GM23338 (cell line): ENCODE results near the gene SMARCA2. TPM values are rescaled to one million over a fixed set of nuclear protein-coding genes. Genes with fewer than 3 reads are reported as not detected.

ENCODE experiments used
- ATAC-seq: fragments of 200-7000 bp; cut with Tn5 transposase; 3 replicates; pipeline ENCODE4 v1.9.1; 2020
- DNase-seq: peaks from one replicate; pipeline ENCODE4 v3.0.0-alpha.2; 2015; ENCODE audit warnings: low spot score
- H2AFZ ChIP-seq: fragments of 200-600 bp; sonication (generic); 2 replicates; pipeline ENCODE4 v1.8.0; 2016; ENCODE audit warnings: antibody characterized with exemption, mild to moderate bottlenecking, moderate library complexity
- H3F3A ChIP-seq: fragments of 200-600 bp; sonication (generic); replicated peaks from 2 replicates; pipeline ENCODE4 v1.8.0; 2017; ENCODE audit warnings: antibody characterized with exemption, mixed run types, low read depth
- H3K27ac ChIP-seq: fragments of 200-600 bp; sonication (generic); 2 replicates; pipeline ENCODE4 v1.6.1; 2016; ENCODE audit warnings: low read depth
- H3K27me3 ChIP-seq: fragments of 200-600 bp; sonication (generic); 2 replicates; pipeline ENCODE4 v1.8.0; 2016; ENCODE audit warnings: mild to moderate bottlenecking, mixed run types, moderate library complexity; ENCODE audit not compliant: insufficient read depth
- H3K36me3 ChIP-seq: fragments of 200-600 bp; sonication (generic); 2 replicates; pipeline ENCODE4 v1.8.0; 2016; ENCODE audit warnings: mild to moderate bottlenecking; ENCODE audit not compliant: insufficient read depth
- H3K4me1 ChIP-seq: fragments of 200-600 bp; sonication (generic); 2 replicates; pipeline ENCODE4 v1.8.0; 2016; ENCODE audit warnings: mild to moderate bottlenecking, moderate library complexity; ENCODE audit not compliant: insufficient read depth
- H3K4me2 ChIP-seq: fragments of 200-600 bp; sonication (generic); 2 replicates; pipeline ENCODE4 v1.7.1; 2017; ENCODE audit warnings: mixed run types
- H3K4me3 ChIP-seq: fragments of 200-600 bp; sonication (generic); 2 replicates; pipeline ENCODE4 v1.6.1; 2016; ENCODE audit warnings: mixed run types
- H3K79me2 ChIP-seq: fragments of 200-600 bp; sonication (generic); replicated peaks from 2 replicates; pipeline ENCODE4 v1.8.0; 2017; ENCODE audit warnings: mild to moderate bottlenecking; ENCODE audit not compliant: insufficient read depth
- H3K9me2 ChIP-seq: fragments of 200-600 bp; sonication (generic); 2 replicates; pipeline ENCODE4 v1.8.0; 2017; ENCODE audit not compliant: insufficient read depth
- H4K20me1 ChIP-seq: fragments of 200-600 bp; sonication (generic); replicated peaks from 2 replicates; pipeline ENCODE4 v1.8.0; 2017; ENCODE audit warnings: mild to moderate bottlenecking; ENCODE audit not compliant: insufficient read depth
- H3K27ac Mint-ChIP-seq: 2 replicates; pipeline ENCODE4 v1.8.0; 2020; ENCODE audit warnings: inconsistent platforms, mild to moderate bottlenecking, moderate library complexity, mixed read lengths
- H3K27me3 Mint-ChIP-seq: 3 replicates; pipeline ENCODE4 v1.8.0; 2022; ENCODE audit warnings: low read depth, mild to moderate bottlenecking, moderate library complexity, mixed read lengths, inconsistent platforms; ENCODE audit not compliant: insufficient read depth, poor library complexity
- H3K36me3 Mint-ChIP-seq: 3 replicates; pipeline ENCODE4 v1.8.0; 2021; ENCODE audit warnings: low read depth, mild to moderate bottlenecking, inconsistent platforms, moderate library complexity, mixed read lengths
- H3K4me1 Mint-ChIP-seq: 3 replicates; pipeline ENCODE4 v1.8.0; 2020; ENCODE audit warnings: mild to moderate bottlenecking, inconsistent platforms, mixed read lengths
- H3K4me3 Mint-ChIP-seq: 3 replicates; pipeline ENCODE4 v1.8.0; 2021; ENCODE audit warnings: moderate library complexity, mild to moderate bottlenecking, inconsistent platforms, mixed read lengths
- H3K9me3 Mint-ChIP-seq: 3 replicates; pipeline ENCODE4 v1.8.0; 2020; ENCODE audit warnings: moderate library complexity, mild to moderate bottlenecking, inconsistent platforms, mixed read lengths
- JUNB ChIP-seq: IDR thresholded peaks from one replicate; pipeline ENCODE4 v1.6.1; 2016; ENCODE audit warnings: antibody characterized with exemption; ENCODE audit not compliant: unreplicated experiment
- NANOG ChIP-seq: IDR thresholded peaks from 2 replicates; pipeline ENCODE4 v1.6.1; 2016; ENCODE audit warnings: antibody characterized with exemption, borderline replicate concordance
- ZNF114 ChIP-seq: fragments of 250-450 bp; sonication (Bioruptor Pico); IDR thresholded peaks from 2 replicates; pipeline ENCODE4 v1.5.0; 2020; ENCODE audit warnings: mild to moderate bottlenecking, moderate library complexity
- polyA plus RNA-seq: library from polyadenylated mRNA; unstranded; fragments of >200 nt; fragmentation: Nextera tagmentation; extraction: Ambion mirVana; gene quantifications from 2 replicates; pipeline ENCODE4 v1.2.1, GENCODE V29; 2016
- total RNA-seq: library from RNA; depleted of rRNA; stranded (reverse); fragments of >200 nt; shearing (Covaris generic); gene quantifications from 2 replicates; pipeline ENCODE4 v1.2.3, GENCODE V29; 2014
- TF ChIP-seq, protein P1 (sequence below), 2 experiments: fragments of 200-600 bp in 1 of 2; sonication (generic) in 1 of 2; conservative IDR thresholded peaks; 2 replicates each; pipeline versions ENCODE4 v1.5.1 to v1.6.1; 2016 to 2017; ENCODE audit warnings: antibody characterized with exemption in 2 of 2, low read depth in 2 of 2, mild to moderate bottlenecking in 2 of 2, moderate library complexity in 1 of 2
- TF ChIP-seq, protein P2 (sequence below): IDR thresholded peaks from 2 replicates; pipeline ENCODE4 v1.6.1; 2016; ENCODE audit warnings: antibody characterized with exemption

The SMARCA2 gene
- total and polyA plus RNA-seq, 2 experiments from 2014 or later, result 21.7 to 21.9 TPM

DNA sequence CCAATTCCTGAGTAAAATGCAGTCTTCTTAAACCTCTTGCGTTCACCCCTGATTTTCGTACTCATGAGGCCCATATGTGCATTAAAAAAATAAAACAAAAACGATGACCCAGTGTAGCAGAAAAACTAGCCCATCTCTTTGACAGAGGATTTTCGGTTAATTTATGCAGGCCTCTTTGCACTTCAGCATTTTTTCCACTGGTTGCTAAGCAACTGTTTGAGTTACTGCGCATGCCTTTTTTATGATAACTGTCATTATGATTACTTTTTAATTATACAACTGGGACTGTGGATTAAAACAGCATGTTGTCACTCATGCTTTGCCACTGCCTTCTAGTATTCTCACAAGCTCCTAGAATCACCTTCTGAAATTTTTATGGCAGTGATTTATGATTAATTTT, 165.0 kb downstream of the SMARCA2 start:
- no peak for TF ChIP-seq ZNF114 (CRISPR knock-in tag)
- TF ChIP-seq, protein P1, sequence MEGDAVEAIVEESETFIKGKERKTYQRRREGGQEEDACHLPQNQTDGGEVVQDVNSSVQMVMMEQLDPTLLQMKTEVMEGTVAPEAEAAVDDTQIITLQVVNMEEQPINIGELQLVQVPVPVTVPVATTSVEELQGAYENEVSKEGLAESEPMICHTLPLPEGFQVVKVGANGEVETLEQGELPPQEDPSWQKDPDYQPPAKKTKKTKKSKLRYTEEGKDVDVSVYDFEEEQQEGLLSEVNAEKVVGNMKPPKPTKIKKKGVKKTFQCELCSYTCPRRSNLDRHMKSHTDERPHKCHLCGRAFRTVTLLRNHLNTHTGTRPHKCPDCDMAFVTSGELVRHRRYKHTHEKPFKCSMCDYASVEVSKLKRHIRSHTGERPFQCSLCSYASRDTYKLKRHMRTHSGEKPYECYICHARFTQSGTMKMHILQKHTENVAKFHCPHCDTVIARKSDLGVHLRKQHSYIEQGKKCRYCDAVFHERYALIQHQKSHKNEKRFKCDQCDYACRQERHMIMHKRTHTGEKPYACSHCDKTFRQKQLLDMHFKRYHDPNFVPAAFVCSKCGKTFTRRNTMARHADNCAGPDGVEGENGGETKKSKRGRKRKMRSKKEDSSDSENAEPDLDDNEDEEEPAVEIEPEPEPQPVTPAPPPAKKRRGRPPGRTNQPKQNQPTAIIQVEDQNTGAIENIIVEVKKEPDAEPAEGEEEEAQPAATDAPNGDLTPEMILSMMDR (conservative IDR thresholded peaks at IDR 0.05; ENCODE audit: low read depth in 2 of 2), result no peak
- H3K27ac ChIP-seq, result peak overlapping the region; percentile 93

DNA sequence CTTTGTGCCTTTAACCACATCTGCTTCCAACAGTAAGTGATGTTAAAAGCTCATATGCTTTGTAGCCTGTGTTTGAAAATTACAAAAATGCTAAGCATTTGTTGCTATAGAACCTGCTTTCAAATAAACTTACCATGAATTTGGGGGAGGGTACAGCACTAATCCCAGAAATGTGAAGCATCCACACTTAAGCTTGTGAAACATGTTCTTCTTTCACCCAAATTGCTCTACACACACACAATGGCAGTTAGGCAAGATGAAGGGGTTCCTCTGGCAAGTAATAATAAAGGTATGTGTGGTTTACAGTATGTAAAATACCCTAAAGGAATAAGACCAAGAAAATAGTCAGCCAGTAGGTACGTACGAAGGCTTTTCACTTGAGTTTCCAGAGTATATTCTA, 165.6 kb downstream of the SMARCA2 start:
- Histone ChIP-seq H3F3A (0 out of 2 replicates have a peak, but pooled peaks cover 6% of the 10 kb centered on the region), H3K36me3 (no peaks in the 10 kb centered on the region), H4K20me1 (no peaks in the 10 kb centered on the region), H3K9me2 (0 out of 2 replicates have a peak, but pooled peaks cover 4% of the 10 kb centered on the region), H3K4me1 (peaks cover 33% of the 10 kb centered on the region), H3K27me3 (no peaks in the 10 kb centered on the region), H3K79me2 (no peaks in the 10 kb centered on the region), H3K4me2 (peak overlapping the region; percentile 30; the same call in 1 of the 2 replicates), H2AFZ (no peak overlapping the region), H3K4me3 (no peak overlapping the region), H3K27ac (peak overlapping the region; percentile 93)
- no peak for ATAC-seq
- TF ChIP-seq ZNF114 (CRISPR knock-in tag) (no peak), JUNB (no peak), NANOG (no peak)
- TF ChIP-seq, protein P1 (conservative IDR thresholded peaks at IDR 0.05; ENCODE audit: low read depth in 2 of 2), result no peak
- TF ChIP-seq, protein P2, sequence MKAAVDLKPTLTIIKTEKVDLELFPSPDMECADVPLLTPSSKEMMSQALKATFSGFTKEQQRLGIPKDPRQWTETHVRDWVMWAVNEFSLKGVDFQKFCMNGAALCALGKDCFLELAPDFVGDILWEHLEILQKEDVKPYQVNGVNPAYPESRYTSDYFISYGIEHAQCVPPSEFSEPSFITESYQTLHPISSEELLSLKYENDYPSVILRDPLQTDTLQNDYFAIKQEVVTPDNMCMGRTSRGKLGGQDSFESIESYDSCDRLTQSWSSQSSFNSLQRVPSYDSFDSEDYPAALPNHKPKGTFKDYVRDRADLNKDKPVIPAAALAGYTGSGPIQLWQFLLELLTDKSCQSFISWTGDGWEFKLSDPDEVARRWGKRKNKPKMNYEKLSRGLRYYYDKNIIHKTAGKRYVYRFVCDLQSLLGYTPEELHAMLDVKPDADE, result no peak
- peaks cover 2% of the 10 kb centered on the region; the same call in 2 of the 3 replicates for H3K36me3 Mint-ChIP-seq
- peak overlapping the region; percentile 66; the same call in 1 of the 2 replicates for H3K27ac Mint-ChIP-seq
- H3K9me3 Mint-ChIP-seq, result no peaks in the 10 kb centered on the region
- H3K4me1 Mint-ChIP-seq, result peaks cover 40% of the 10 kb centered on the region
- peak; percentile 62 for DNase-seq
- peaks cover 5% of the 10 kb centered on the region for H3K27me3 Mint-ChIP-seq
- no peak overlapping the region for H3K4me3 Mint-ChIP-seq

More for the DNA sequence above, 165.0 kb downstream of the SMARCA2 start:
- Mint-ChIP-seq H3K27me3 (peaks cover 5% of the 10 kb centered on the region), H3K4me1 (peaks cover 40% of the 10 kb centered on the region), H3K36me3 (peaks cover 2% of the 10 kb centered on the region; the same call in 2 of the 3 replicates), H3K9me3 (no peaks in the 10 kb centered on the region), H3K4me3 (no peak overlapping the region), H3K27ac (peak overlapping the region; percentile 66; the same call in 1 of the 2 replicates)
- Histone ChIP-seq H3K27me3 (no peaks in the 10 kb centered on the region), H3K4me3 (no peak overlapping the region), H3K36me3 (no peaks in the 10 kb centered on the region), H3K9me2 (0 out of 2 replicates have a peak, but pooled peaks cover 4% of the 10 kb centered on the region), H3F3A (0 out of 2 replicates have a peak, but pooled peaks cover 6% of the 10 kb centered on the region), H3K4me2 (peak overlapping the region; percentile 30; the same call in 1 of the 2 replicates), H4K20me1 (no peaks in the 10 kb centered on the region), H3K4me1 (peaks cover 33% of the 10 kb centered on the region), H3K79me2 (no peaks in the 10 kb centered on the region), H2AFZ (no peak overlapping the region)
- no peak for ATAC-seq
- peak; percentile 48 for DNase-seq
